ENCODE measurements around the gene COX14. TPM values are rescaled to one million over a fixed set of nuclear protein-coding genes. Genes with fewer than 3 reads are reported as not detected.
A peak's percentile ranks its signal among the peaks of the same experiment; 100 is the strongest.

The COX14 gene
- polyA plus RNA-seq, 1 experiment = 77.0 TPM

DNA sequence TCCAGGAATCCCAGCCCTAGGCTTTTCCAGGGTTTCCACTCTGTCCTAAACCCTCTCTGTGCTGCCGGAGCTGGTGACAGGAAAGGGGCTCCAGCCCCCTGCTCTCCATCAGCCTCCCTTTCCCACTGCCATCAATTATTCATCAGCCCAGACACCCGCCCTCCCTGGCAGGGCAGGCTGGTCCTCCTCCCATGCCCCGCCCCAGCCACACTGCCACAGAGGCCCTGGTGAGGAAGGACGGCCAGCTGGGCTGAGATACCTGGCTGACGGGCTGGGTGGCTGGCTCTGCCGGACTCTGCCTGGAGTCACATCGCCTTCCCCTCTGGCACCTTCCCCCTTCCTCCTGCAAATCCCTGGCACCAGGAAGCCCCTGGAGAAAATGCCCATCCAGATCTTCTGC is 38.8 kb upstream of the COX14 start:
- CTCF ChIA-PET = interaction anchor here (10.4 kb wide), 1 partner anchor 106 kb away, joined by 290 read pairs; no protein-coding TSS in a partner anchor
- Histone ChIP-seq H3K27me3 (ENCODE audit: control insufficient read depth, insufficient read depth, low read length) (no peaks in the 10 kb centered on the region), H3K27ac (ENCODE audit: low read depth, low read length) (no peak overlapping the region), H3K9me3 (ENCODE audit: control insufficient read depth, insufficient read depth, low read length) (no peaks in the 10 kb centered on the region), H3K4me3 (ENCODE audit: low read depth, low read length) (no peak overlapping the region)
- DNase-seq (ENCODE audit: low read depth, low spot score) = no peak
- POLR2A ChIA-PET = no interaction called here
- TF ChIP-seq CTCF (IDR thresholded peaks at IDR 0.05; ENCODE audit: low read depth, low read length) = no peak

- CTCF ChIA-PET = interaction anchor here (0.6 to 10.4 kb wide), 4 partner anchors 9 to 159 kb away, joined by 5 to 290 read pairs (median 9); no protein-coding TSS in a partner anchor
- Histone ChIP-seq H3K27me3 (ENCODE audit: control insufficient read depth, insufficient read depth, low read length) (no peaks in the 10 kb centered on the region), H3K4me3 (ENCODE audit: low read depth, low read length) (no peak overlapping the region), H3K27ac (ENCODE audit: low read depth, low read length) (no peak overlapping the region), H3K9me3 (ENCODE audit: control insufficient read depth, insufficient read depth, low read length) (no peaks in the 10 kb centered on the region)
- DNase-seq (ENCODE audit: low read depth, low spot score) = no peak
- TF ChIP-seq CTCF (IDR thresholded peaks at IDR 0.05; ENCODE audit: low read depth, low read length) = no peak
- POLR2A ChIA-PET = no interaction called here
Measured at GRCh38 chr12:50073712-50074111, 38.3 kb upstream of the COX14 start.

- peak; percentile 91 for TF ChIP-seq CTCF (IDR thresholded peaks at IDR 0.05; ENCODE audit: low read depth, low read length)
- no peak overlapping the region for H3K27ac ChIP-seq (ENCODE audit: low read depth, low read length)
- no peak overlapping the region for H3K4me3 ChIP-seq (ENCODE audit: low read depth, low read length)
- no peak for DNase-seq (ENCODE audit: low read depth, low spot score)
- ChIA-PET CTCF (interaction anchor here (0.6 to 10.4 kb wide), 9 partner anchors 10 to 304 kb away, joined by 3 to 290 read pairs (median 4); partner anchors contain the start of gene SMARCD1), POLR2A (interaction anchor here (0.6 to 1.0 kb wide), 3 partner anchors 10 to 99 kb away, joined by 3 read pairs; partner anchors contain the start of genes COX14 and SMARCD1)
- no peaks in the 10 kb centered on the region for H3K27me3 ChIP-seq (ENCODE audit: control insufficient read depth, insufficient read depth, low read length)
- H3K9me3 ChIP-seq (ENCODE audit: control insufficient read depth, insufficient read depth, low read length) = no peaks in the 10 kb centered on the region
Measured at GRCh38 chr12:50074936-50075807, 36.9 kb upstream of the COX14 start.

DNA sequence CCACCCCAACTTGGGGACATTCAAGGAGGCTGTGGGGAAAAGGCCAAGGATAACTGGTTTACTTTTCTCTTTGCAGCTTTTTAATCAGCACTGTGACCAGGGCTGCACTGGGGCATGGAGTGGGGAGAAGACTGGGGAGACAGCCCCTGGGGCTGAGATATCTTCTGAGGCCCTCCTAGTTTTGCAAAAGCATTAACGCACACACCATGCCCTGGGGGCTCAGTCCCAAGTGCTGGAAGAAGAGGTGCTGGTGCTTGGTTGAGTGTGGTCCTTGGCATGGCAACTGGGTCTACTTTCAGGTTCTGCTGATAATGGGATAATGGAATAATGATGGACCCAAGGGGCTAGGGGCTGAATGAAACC is 36.2 kb upstream of the COX14 start:
- no peak for TF ChIP-seq CTCF (IDR thresholded peaks at IDR 0.05; ENCODE audit: low read depth, low read length)
- H3K9me3 ChIP-seq (ENCODE audit: control insufficient read depth, insufficient read depth, low read length) = no peaks in the 10 kb centered on the region
- CTCF ChIA-PET = interaction anchor here (1.6 kb wide), 1 partner anchor 239 kb away, joined by 6 read pairs; no protein-coding TSS in a partner anchor
- H3K4me3 ChIP-seq (ENCODE audit: low read depth, low read length) = no peak overlapping the region
- H3K27me3 ChIP-seq (ENCODE audit: control insufficient read depth, insufficient read depth, low read length) = no peaks in the 10 kb centered on the region
- DNase-seq (ENCODE audit: low read depth, low spot score) = no peak
- H3K27ac ChIP-seq (ENCODE audit: low read depth, low read length) = no peak overlapping the region
- POLR2A ChIA-PET = no interaction called here

DNA sequence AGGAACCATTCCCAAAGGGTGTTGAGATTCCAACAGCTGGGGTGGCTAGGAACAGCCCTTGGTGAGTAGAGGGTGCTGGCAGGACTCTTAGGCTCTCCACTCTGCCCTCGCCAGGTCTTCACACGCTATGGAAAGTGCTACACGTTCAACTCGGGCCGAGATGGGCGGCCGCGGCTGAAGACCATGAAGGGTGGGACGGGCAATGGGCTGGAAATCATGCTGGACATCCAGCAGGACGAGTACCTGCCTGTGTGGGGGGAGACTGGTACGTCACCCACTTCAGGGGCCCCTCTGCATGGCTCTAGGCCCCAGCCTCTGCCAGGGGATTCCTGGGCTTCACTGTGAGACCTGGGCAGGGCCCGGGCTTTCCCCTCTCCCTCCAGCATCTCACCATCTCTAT is 34.9 kb upstream of the COX14 start:
- DNase-seq (ENCODE audit: low read depth, low spot score) = no peak
- ChIA-PET CTCF (interaction anchor here (0.6 to 1.6 kb wide), 5 partner anchors 35 to 704 kb away, joined by 3 to 6 read pairs (median 3); partner anchors contain the start of gene COX14), POLR2A (interaction anchor here (1.1 kb wide), 1 partner anchor 8 kb away, joined by 4 read pairs; no protein-coding TSS in a partner anchor)
- H3K27ac ChIP-seq (ENCODE audit: low read depth, low read length) = no peak overlapping the region
- no peak overlapping the region for H3K4me3 ChIP-seq (ENCODE audit: low read depth, low read length)
- no peak for TF ChIP-seq CTCF (IDR thresholded peaks at IDR 0.05; ENCODE audit: low read depth, low read length)
- no peaks in the 10 kb centered on the region for H3K27me3 ChIP-seq (ENCODE audit: control insufficient read depth, insufficient read depth, low read length)
- no peaks in the 10 kb centered on the region for H3K9me3 ChIP-seq (ENCODE audit: control insufficient read depth, insufficient read depth, low read length)

Measured in AG04450 (cell line).